OCI-M1 (cell line): ENCODE measurements around the gene LYPD8.
A peak's percentile ranks its signal among the peaks of the same experiment; 100 is the strongest.
"Not testable (repeated sequence)": the region's sequence is repeated elsewhere in the genome, so short reads cannot be mapped to it uniquely, and the experiment has no call there.

Source experiments
- DNase-seq: peaks from one replicate; lab custom pipeline; 2025; lab: John Stamatoyannopoulos, UW

Gene LYPD8

GRCh38 chr1:248755517-248755916 is at the start of gene LYPD8:
TSS of gene LYPD8 (minus strand) at chr1:248755759. CDS start at chr1:248751081, 4,678 bp downstream.
- no peak for DNase-seq

GRCh38 chr1:248804771-248805681 is 49.5 kb upstream of the LYPD8 start:
- peak; percentile 96 for DNase-seq

- DNase-seq: not testable (repeated sequence)
These were observed 47.9 kb upstream of the LYPD8 start for GRCh38 chr1:248803501-248803900.

GRCh38 chr1:248802454-248802853 is 46.9 kb upstream of the LYPD8 start:
- no peak for DNase-seq

GRCh38 chr1:248800459-248800858 is 44.9 kb upstream of the LYPD8 start:
- no peak for DNase-seq

GRCh38 chr1:248798791-248799190 is 43.2 kb upstream of the LYPD8 start:
- no peak for DNase-seq

- DNase-seq: not testable (repeated sequence)
These were observed 39.1 kb upstream of the LYPD8 start for GRCh38 chr1:248794663-248795062.

GRCh38 chr1:248793592-248793991 is 38.0 kb upstream of the LYPD8 start:
- no peak for DNase-seq

GRCh38 chr1:248792342-248792741 is 36.8 kb upstream of the LYPD8 start:
- peak; percentile 39 for DNase-seq

GRCh38 chr1:248791010-248791409 is 35.5 kb upstream of the LYPD8 start:
- DNase-seq: no peak

- no peak for DNase-seq
These were observed 34.9 kb upstream of the LYPD8 start for GRCh38 chr1:248790456-248790855.

- not testable (repeated sequence) for DNase-seq
These were observed 33.8 kb upstream of the LYPD8 start for GRCh38 chr1:248789337-248789736.

- DNase-seq: no peak
These were observed 32.8 kb upstream of the LYPD8 start for GRCh38 chr1:248788327-248788726.

GRCh38 chr1:248787430-248787829 is 31.9 kb upstream of the LYPD8 start:
- no peak for DNase-seq

GRCh38 chr1:248786156-248786555 is 30.6 kb upstream of the LYPD8 start:
- DNase-seq: no peak

GRCh38 chr1:248783367-248783766 is 27.8 kb upstream of the LYPD8 start:
- DNase-seq: no peak

- DNase-seq: no peak
These were observed 27.0 kb upstream of the LYPD8 start for GRCh38 chr1:248782416-248783141.

- peak; percentile 41 for DNase-seq
These were observed 23.8 kb upstream of the LYPD8 start for GRCh38 chr1:248779350-248779749.

- no peak for DNase-seq
These were observed 23.3 kb upstream of the LYPD8 start for GRCh38 chr1:248778906-248779305.

GRCh38 chr1:248776991-248777390 is 21.4 kb upstream of the LYPD8 start:
- DNase-seq: no peak

- no peak for DNase-seq
These were observed 19.9 kb upstream of the LYPD8 start for GRCh38 chr1:248775441-248775840.

- DNase-seq: no peak
These were observed 4.1 kb upstream of the LYPD8 start for GRCh38 chr1:248759644-248760043.

GRCh38 chr1:248758352-248758751 is 2.8 kb upstream of the LYPD8 start:
- DNase-seq: no peak
